C4-2B (cell line): ENCODE results near the gene ELMO1.

Source experiments
- ZFX ChIP-seq: fragments of 450-650 bp; IDR thresholded peaks from 2 replicates; pipeline ENCODE4 v1.6.1; 2017
- TF ChIP-seq, protein P1 (sequence below): fragments of 450-650 bp; conservative IDR thresholded peaks from 2 replicates; pipeline ENCODE4 v1.5.1; 2017; ENCODE audit warnings: mild to moderate bottlenecking

DNA sequence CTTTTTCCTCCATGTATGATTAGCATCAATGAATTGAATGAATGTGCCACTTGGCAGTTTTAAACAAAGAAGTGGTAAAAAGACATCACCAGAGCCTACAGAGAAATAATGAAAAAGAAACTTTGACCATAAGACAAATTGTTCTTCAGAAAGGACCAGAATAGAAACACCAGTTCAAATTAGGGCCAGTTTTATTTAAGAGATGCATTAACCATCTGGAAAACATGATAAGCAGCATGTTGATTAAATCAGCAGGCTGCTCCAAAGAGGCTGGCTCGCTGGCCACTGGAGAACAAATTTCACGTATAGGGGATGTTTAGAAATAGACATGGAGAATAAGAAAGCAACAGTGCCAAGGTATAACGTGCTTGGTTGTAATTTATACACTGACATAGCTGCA is 482.0 kb downstream of the ELMO1 start:
- TF ChIP-seq, protein P1, sequence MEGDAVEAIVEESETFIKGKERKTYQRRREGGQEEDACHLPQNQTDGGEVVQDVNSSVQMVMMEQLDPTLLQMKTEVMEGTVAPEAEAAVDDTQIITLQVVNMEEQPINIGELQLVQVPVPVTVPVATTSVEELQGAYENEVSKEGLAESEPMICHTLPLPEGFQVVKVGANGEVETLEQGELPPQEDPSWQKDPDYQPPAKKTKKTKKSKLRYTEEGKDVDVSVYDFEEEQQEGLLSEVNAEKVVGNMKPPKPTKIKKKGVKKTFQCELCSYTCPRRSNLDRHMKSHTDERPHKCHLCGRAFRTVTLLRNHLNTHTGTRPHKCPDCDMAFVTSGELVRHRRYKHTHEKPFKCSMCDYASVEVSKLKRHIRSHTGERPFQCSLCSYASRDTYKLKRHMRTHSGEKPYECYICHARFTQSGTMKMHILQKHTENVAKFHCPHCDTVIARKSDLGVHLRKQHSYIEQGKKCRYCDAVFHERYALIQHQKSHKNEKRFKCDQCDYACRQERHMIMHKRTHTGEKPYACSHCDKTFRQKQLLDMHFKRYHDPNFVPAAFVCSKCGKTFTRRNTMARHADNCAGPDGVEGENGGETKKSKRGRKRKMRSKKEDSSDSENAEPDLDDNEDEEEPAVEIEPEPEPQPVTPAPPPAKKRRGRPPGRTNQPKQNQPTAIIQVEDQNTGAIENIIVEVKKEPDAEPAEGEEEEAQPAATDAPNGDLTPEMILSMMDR: no peak
- no peak for TF ChIP-seq ZFX
